Mesenchymal stem cell (in vitro differentiated cells and primary cell): ENCODE results near the gene TTYH3.
"Not testable (repeated sequence)": the region's sequence is repeated elsewhere in the genome, so short reads cannot be mapped to it uniquely, and the experiment has no call there.

ENCODE experiments used
- DNase-seq: peaks from one replicate; pipeline ENCODE4 v3.0.0-alpha.2; 2013
- H2AFZ ChIP-seq: one replicate; pipeline ENCODE4 v1.6.1; 2013; ENCODE audit warnings: low read depth, mild to moderate bottlenecking, control low read depth, inconsistent platforms, low read length, moderate library complexity
- H2AK5ac ChIP-seq: 2 replicates; pipeline ENCODE4 v1.6.1; 2013; ENCODE audit warnings: low read length, moderate library complexity, mild to moderate bottlenecking, inconsistent platforms; ENCODE audit not compliant: severe bottlenecking
- H2BK120ac ChIP-seq: one replicate; pipeline ENCODE4 v1.6.1; 2013; ENCODE audit warnings: low read depth, mild to moderate bottlenecking, inconsistent platforms, low read length, moderate library complexity
- H2BK12ac ChIP-seq, 2 experiments: one replicate each; pipeline ENCODE4 v1.6.1; 2013; ENCODE audit warnings: inconsistent platforms in 2 of 2, low read length in 2 of 2, mild to moderate bottlenecking in 2 of 2, moderate library complexity in 2 of 2, control low read depth in 1 of 2
- H2BK15ac ChIP-seq: one replicate; pipeline ENCODE4 v1.6.1; 2013; ENCODE audit warnings: mild to moderate bottlenecking, low read depth, inconsistent platforms; ENCODE audit not compliant: poor library complexity, severe bottlenecking
- H2BK5ac ChIP-seq: 2 replicates; pipeline ENCODE4 v1.6.1; 2013; ENCODE audit warnings: low read depth, mild to moderate bottlenecking, low read length, control low read depth, inconsistent platforms; ENCODE audit not compliant: poor library complexity, severe bottlenecking
- H3K14ac ChIP-seq, 2 experiments: one replicate each; pipeline ENCODE4 v1.6.1; 2013; ENCODE audit warnings: inconsistent platforms in 2 of 2, low read length in 2 of 2, control low read depth in 1 of 2, mild to moderate bottlenecking in 1 of 2, moderate library complexity in 1 of 2
- H3K18ac ChIP-seq, 2 experiments: one replicate each; pipeline ENCODE4 v1.6.1; 2013; ENCODE audit warnings: inconsistent platforms in 2 of 2, low read length in 2 of 2, control low read depth in 1 of 2, low read depth in 1 of 2, mild to moderate bottlenecking in 1 of 2
- H3K23ac ChIP-seq, 2 experiments: one replicate each; pipeline ENCODE4 v1.6.1; 2013; ENCODE audit warnings: inconsistent platforms in 2 of 2, low read length in 2 of 2, mild to moderate bottlenecking in 2 of 2, moderate library complexity in 2 of 2, control low read depth in 1 of 2
- H3K27ac ChIP-seq: 2 replicates; pipeline ENCODE4 v1.5.1; 2013; ENCODE audit warnings: mild to moderate bottlenecking, moderate library complexity, low read length, control low read depth, inconsistent platforms; ENCODE audit not compliant: poor library complexity, severe bottlenecking
- H3K27me3 ChIP-seq, 2 experiments: 2 replicates each; pipeline versions ENCODE4 v1.6.1 to v1.7.0; 2013; ENCODE audit warnings: low read length in 2 of 2, mild to moderate bottlenecking in 2 of 2, moderate library complexity in 2 of 2, control low read depth in 1 of 2, inconsistent platforms in 1 of 2; ENCODE audit not compliant: control insufficient read depth in 1 of 2, insufficient read depth in 1 of 2
- H3K36me3 ChIP-seq, 2 experiments: 2 replicates each; pipeline versions ENCODE4 v1.6.1 to v1.7.0; 2013; ENCODE audit warnings: low read length in 2 of 2, control low read depth in 1 of 2, inconsistent platforms in 1 of 2, low read depth in 1 of 2, mild to moderate bottlenecking in 1 of 2; ENCODE audit not compliant: insufficient read depth in 2 of 2, control insufficient read depth in 1 of 2
- H3K4ac ChIP-seq, 2 experiments: one replicate each; pipeline ENCODE4 v1.6.1; 2013; ENCODE audit warnings: inconsistent platforms in 2 of 2, low read length in 2 of 2, mild to moderate bottlenecking in 2 of 2, moderate library complexity in 2 of 2, control low read depth in 1 of 2, low read depth in 1 of 2
- H3K4me1 ChIP-seq: 2 replicates; pipeline ENCODE4 v1.6.1; 2013; ENCODE audit warnings: low read depth, low read length, control low read depth; ENCODE audit not compliant: control insufficient read depth, insufficient read depth
- H3K4me2 ChIP-seq: 2 replicates; pipeline ENCODE4 v1.6.1; 2013; ENCODE audit warnings: low read length, mild to moderate bottlenecking, inconsistent platforms; ENCODE audit not compliant: poor library complexity, severe bottlenecking
- H3K4me3 ChIP-seq, 2 experiments: 2 replicates each; pipeline versions ENCODE4 v1.5.1 to v1.7.0; 2013; ENCODE audit warnings: low read length in 2 of 2, mild to moderate bottlenecking in 2 of 2, control low read depth in 1 of 2, low read depth in 1 of 2; ENCODE audit not compliant: insufficient read depth in 1 of 2
- H3K79me1 ChIP-seq: replicated peaks from 2 replicates; pipeline ENCODE4 v1.6.1; 2013; ENCODE audit warnings: mild to moderate bottlenecking, control low read depth, low read length, inconsistent platforms; ENCODE audit not compliant: poor library complexity, severe bottlenecking
- H3K9ac ChIP-seq: 2 replicates; pipeline ENCODE4 v1.7.0; 2013; ENCODE audit warnings: mild to moderate bottlenecking, low read length, moderate library complexity
- H3K9me3 ChIP-seq: 2 replicates; pipeline ENCODE4 v1.7.0; 2013; ENCODE audit warnings: mild to moderate bottlenecking, low read length; ENCODE audit not compliant: control insufficient read depth
- H4K8ac ChIP-seq: one replicate; pipeline ENCODE4 v1.6.1; 2013; ENCODE audit warnings: inconsistent platforms, mild to moderate bottlenecking, low read length, moderate library complexity
- H4K91ac ChIP-seq: one replicate; pipeline ENCODE4 v1.6.1; 2013; ENCODE audit warnings: mild to moderate bottlenecking, low read length, inconsistent platforms
- WGBS: methylation state at CpG from one replicate; pipeline ENCODE4 v1.1.7; 2013; ENCODE audit warnings: mixed read lengths; 5-methylcytosine and 5-hydroxymethylcytosine counted together

The TTYH3 gene

GRCh38 chr7:2679135-2680127, 47.6 kb downstream of the TTYH3 start:
- not testable (repeated sequence) for H2AFZ ChIP-seq, H3K4ac ChIP-seq, H2BK12ac ChIP-seq, H3K18ac ChIP-seq, H3K9ac ChIP-seq, H4K8ac ChIP-seq, DNase-seq, H3K79me1 ChIP-seq, H3K36me3 ChIP-seq, H3K23ac ChIP-seq, H2BK5ac ChIP-seq, H3K4me2 ChIP-seq, H3K4me1 ChIP-seq, H3K14ac ChIP-seq, H3K27ac ChIP-seq, H2BK15ac ChIP-seq, H3K9me3 ChIP-seq, H2BK120ac ChIP-seq, H3K4me3 ChIP-seq, H2AK5ac ChIP-seq
- H4K91ac ChIP-seq, result peak overlapping the region; percentile 50
- WGBS, result 94% methylated on average over 40 of the region's 64 CpGs
- H3K27me3 ChIP-seq, result peaks cover 5 to 23% of the 10 kb centered on the region in 2 experiments

- no peak for DNase-seq
- H3K27me3 ChIP-seq, result peaks cover 5 to 23% of the 10 kb centered on the region in 2 experiments
- no peak overlapping the region for H3K23ac ChIP-seq
- no peak overlapping the region for H3K14ac ChIP-seq
- peaks cover 4% of the 10 kb centered on the region for H3K9me3 ChIP-seq
- H3K4me2 ChIP-seq, result no peak overlapping the region
- H2BK120ac ChIP-seq, result no peak overlapping the region
- H3K79me1 ChIP-seq, result no peaks in the 10 kb centered on the region
- H4K91ac ChIP-seq, result no peak overlapping the region
- H3K9ac ChIP-seq, result no peak overlapping the region
- 85% methylated on average over 13 of the region's 13 CpGs for WGBS
- no peak overlapping the region for H3K4me3 ChIP-seq
- H3K4me1 ChIP-seq, result peaks cover 3% of the 10 kb centered on the region
- no peak overlapping the region for H3K4ac ChIP-seq
- no peak overlapping the region for H2AK5ac ChIP-seq
- H3K36me3 ChIP-seq, result no peaks in the 10 kb centered on the region
- no peak overlapping the region for H2BK15ac ChIP-seq
- H4K8ac ChIP-seq, result no peak overlapping the region
- peak overlapping the region in 1 of 2 experiments; percentile 15 for H2BK12ac ChIP-seq
- H3K18ac ChIP-seq, result no peak overlapping the region
- H2BK5ac ChIP-seq, result no peak overlapping the region
- H3K27ac ChIP-seq, result no peak overlapping the region
- H2AFZ ChIP-seq, result no peak overlapping the region
These were observed 48.5 kb downstream of the TTYH3 start for GRCh38 chr7:2680256-2680655.

GRCh38 chr7:2680792-2681490, 49.2 kb downstream of the TTYH3 start:
- Histone ChIP-seq H3K4ac (no peak overlapping the region), H3K23ac (no peak overlapping the region), H3K18ac (no peak overlapping the region), H3K4me2 (no peak overlapping the region), H3K27ac (no peak overlapping the region), H4K91ac (no peak overlapping the region), H2BK120ac (no peak overlapping the region), H3K36me3 (no peaks in the 10 kb centered on the region), H4K8ac (peak overlapping the region; percentile 4), H2AK5ac (peak overlapping the region; percentile 10), H2BK12ac (no peak overlapping the region), H3K14ac (no peak overlapping the region), H2BK5ac (no peak overlapping the region), H3K9ac (no peak overlapping the region), H2BK15ac (no peak overlapping the region), H3K4me1 (peaks cover 3% of the 10 kb centered on the region), H3K79me1 (no peaks in the 10 kb centered on the region), H3K9me3 (no peaks in the 10 kb centered on the region), H3K27me3 (peaks cover 7 to 26% of the 10 kb centered on the region in 2 experiments), H2AFZ (no peak overlapping the region), H3K4me3 (no peak overlapping the region)
- DNase-seq, result peak; percentile 72
- 25% methylated on average over 25 of the region's 27 CpGs for WGBS
